Thoracic aorta (tissue), 2 donors: Measurements from ENCODE around the gene LYST. TPM values are rescaled to one million over a fixed set of nuclear protein-coding genes. Genes with fewer than 3 reads are reported as not detected.

ENCODE experiments used
- ATAC-seq: fragments of 150-250 bp; one replicate; pipeline ENCODE4 v1.8.0; 2017; ENCODE audit warnings: low read depth; ENCODE audit not compliant: insufficient number of reproducible peaks, low FRiP score
- DNase-seq: peaks from one replicate; pipeline ENCODE4 v3.0.0-alpha.2; 2020; ENCODE audit warnings: low spot score
- H3K27ac ChIP-seq, 2 donors: fragments of 200-600 bp; sonication (generic); 1 replicate in 1 of 2; 2 replicates in 1 of 2; pipeline ENCODE4 v1.5.1; 2016; ENCODE audit warnings: mild to moderate bottlenecking in 2 of 2, moderate library complexity in 2 of 2
- H3K27me3 ChIP-seq: fragments of 200-600 bp; sonication (generic); replicated peaks from 2 replicates; pipeline ENCODE4 v1.6.0; 2016; ENCODE audit warnings: mild to moderate bottlenecking; ENCODE audit not compliant: insufficient read depth
- H3K36me3 ChIP-seq: fragments of 200-600 bp; sonication (generic); one replicate; pipeline ENCODE4 v1.5.1; 2016
- H3K4me1 ChIP-seq, 2 donors: fragments of 200-600 bp; sonication (generic); 1 replicate in 1 of 2; 2 replicates in 1 of 2; pipeline versions ENCODE4 v1.5.1 to v1.6.0; 2016; ENCODE audit warnings: low read depth in 2 of 2, mild to moderate bottlenecking in 1 of 2; ENCODE audit not compliant: control insufficient read depth in 1 of 2
- H3K4me3 ChIP-seq: fragments of 200-600 bp; sonication (generic); 2 replicates; pipeline ENCODE4 v1.5.1; 2016; ENCODE audit warnings: mild to moderate bottlenecking
- H3K9me3 ChIP-seq: fragments of 200-600 bp; sonication (generic); 2 replicates; pipeline ENCODE4 v1.5.1; 2016
- total RNA-seq, 2 donors: library from RNA; depleted of rRNA; stranded (reverse); fragments of >200 nt; gene quantifications; one replicate each; pipeline versions ENCODE4 v1.1.0 to v1.2.3, GENCODE V29; 2016
- TF ChIP-seq, protein P1 (sequence below): fragments of 200-600 bp; sonication (generic); IDR thresholded peaks from one replicate; pipeline ENCODE4 v1.5.1; 2019; ENCODE audit warnings: antibody characterized with exemption

LYST gene
- total RNA-seq, 2 donors from 2014 or later: 32.5 to 32.8 TPM

DNA sequence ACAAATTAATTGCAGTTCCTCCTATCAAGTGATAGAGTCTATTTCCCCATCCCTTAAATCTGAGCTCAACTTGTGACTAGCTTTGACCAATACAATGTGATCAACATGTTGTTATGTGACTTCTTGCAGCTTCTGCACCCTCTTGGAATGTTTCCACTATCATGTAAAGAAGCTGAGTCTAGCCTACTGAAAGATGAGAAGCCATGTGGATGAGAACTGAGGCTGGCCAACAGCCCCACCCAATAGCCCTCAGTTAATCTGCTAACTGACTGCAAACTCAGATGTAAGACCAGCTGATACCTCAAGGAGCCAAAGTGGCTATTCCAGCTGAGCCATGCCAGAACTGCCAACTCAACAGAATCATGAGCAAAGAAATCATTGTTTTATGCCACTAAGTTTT lies 44.0 kb downstream of the LYST start:
- TF ChIP-seq, protein P1, sequence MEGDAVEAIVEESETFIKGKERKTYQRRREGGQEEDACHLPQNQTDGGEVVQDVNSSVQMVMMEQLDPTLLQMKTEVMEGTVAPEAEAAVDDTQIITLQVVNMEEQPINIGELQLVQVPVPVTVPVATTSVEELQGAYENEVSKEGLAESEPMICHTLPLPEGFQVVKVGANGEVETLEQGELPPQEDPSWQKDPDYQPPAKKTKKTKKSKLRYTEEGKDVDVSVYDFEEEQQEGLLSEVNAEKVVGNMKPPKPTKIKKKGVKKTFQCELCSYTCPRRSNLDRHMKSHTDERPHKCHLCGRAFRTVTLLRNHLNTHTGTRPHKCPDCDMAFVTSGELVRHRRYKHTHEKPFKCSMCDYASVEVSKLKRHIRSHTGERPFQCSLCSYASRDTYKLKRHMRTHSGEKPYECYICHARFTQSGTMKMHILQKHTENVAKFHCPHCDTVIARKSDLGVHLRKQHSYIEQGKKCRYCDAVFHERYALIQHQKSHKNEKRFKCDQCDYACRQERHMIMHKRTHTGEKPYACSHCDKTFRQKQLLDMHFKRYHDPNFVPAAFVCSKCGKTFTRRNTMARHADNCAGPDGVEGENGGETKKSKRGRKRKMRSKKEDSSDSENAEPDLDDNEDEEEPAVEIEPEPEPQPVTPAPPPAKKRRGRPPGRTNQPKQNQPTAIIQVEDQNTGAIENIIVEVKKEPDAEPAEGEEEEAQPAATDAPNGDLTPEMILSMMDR: no peak
- H3K4me3 ChIP-seq: no peak overlapping the region
- H3K27me3 ChIP-seq: no peaks in the 10 kb centered on the region
- DNase-seq (no peak), ATAC-seq (no peak)
- H3K36me3 ChIP-seq: peaks cover 4% of the 10 kb centered on the region
- no peaks in the 10 kb centered on the region for H3K4me1 ChIP-seq
- H3K27ac ChIP-seq: no peak overlapping the region
- H3K9me3 ChIP-seq: no peaks in the 10 kb centered on the region

DNA sequence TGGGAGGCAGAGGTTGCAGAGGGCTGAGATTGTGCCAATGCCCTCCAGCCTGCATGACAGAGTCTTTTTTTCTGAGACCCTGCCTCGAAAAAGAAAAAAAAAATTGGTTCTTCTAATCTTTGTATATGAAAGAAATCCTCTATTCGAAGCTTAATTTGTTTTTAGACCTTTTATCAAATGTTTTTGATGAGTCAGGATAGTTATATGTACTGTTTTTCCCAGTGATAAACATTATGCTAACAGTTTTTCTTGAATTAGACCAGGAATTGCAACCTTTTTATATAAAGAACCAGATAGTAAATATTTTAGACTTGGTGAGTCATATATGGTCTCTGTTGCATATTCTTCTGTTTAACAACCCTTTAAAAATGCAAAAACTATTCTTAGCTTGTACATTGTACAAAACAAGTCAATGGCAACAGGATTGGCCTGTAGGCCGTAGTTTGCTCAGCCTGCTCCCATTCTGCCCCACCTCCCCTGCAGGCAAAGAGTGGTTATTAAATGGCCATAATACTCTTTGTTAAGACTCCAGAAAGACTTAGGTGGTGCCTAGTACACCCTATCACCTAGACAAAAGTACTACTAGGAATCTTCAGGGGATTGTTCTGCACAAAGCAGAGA lies 45.2 kb downstream of the LYST start:
- no peak overlapping the region for H3K27ac ChIP-seq

DNA sequence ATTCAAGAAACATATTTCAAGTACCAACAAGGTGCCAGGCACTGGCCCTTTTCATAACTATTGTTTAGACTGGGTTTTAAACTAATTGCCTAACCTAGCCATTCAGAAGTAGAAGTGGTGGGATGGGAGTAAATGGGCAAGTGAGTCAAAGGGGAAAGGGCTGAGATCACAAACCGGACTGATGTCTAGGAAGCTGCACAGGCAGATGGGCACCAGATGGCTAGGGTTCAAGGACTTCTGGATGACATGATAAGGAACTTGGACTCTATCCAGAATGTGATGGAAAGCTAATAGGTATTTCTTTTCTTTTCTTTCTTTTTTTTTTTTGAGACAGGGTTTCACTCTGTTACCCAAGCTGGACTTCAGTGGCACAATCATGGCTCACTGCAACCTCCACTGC lies 46.6 kb downstream of the LYST start:
- no peak overlapping the region for H3K27ac ChIP-seq
- H3K9me3 ChIP-seq: no peaks in the 10 kb centered on the region
- no peaks in the 10 kb centered on the region for H3K27me3 ChIP-seq
- TF ChIP-seq, protein P1: no peak
- no peak for ATAC-seq
- H3K4me3 ChIP-seq: no peak overlapping the region
- H3K36me3 ChIP-seq: no peaks in the 10 kb centered on the region
- no peak for DNase-seq
- no peaks in the 10 kb centered on the region for H3K4me1 ChIP-seq

More for the DNA sequence above, 45.2 kb downstream of the LYST start:
- ATAC-seq: no peak
- peaks cover under 1% of the 10 kb centered on the region for H3K36me3 ChIP-seq
- no peaks in the 10 kb centered on the region for H3K4me1 ChIP-seq
- no peak overlapping the region for H3K4me3 ChIP-seq
- H3K9me3 ChIP-seq: no peaks in the 10 kb centered on the region
- H3K27me3 ChIP-seq: no peaks in the 10 kb centered on the region
- TF ChIP-seq, protein P1: no peak
- no peak for DNase-seq

DNA sequence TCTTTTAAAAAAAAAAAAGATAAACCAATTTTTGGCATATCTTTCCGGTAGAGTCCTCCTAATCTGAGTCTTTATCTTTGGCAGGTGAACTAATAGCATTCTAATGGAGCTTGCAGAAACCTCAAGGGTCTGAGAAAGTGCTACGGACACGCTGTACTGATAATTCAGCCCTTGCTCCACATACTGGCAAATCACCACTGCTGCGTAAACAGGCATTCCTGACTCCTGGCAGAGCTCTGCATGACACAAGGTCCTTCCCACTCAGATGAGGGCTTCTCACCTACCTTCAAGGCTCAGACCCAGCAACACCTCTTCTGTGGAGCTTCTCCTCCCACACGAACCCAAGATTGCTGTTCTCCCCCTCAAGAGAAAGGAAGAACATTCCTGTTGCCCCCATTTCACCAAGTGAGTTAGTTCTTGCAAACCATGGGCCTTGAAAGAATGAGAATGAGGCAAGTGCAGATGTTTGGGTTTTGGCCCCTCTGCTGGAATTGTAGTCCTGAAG lies 48.0 kb downstream of the LYST start:
- H3K27ac ChIP-seq: no peak overlapping the region
- H3K36me3 ChIP-seq: no peaks in the 10 kb centered on the region
- H3K9me3 ChIP-seq: no peaks in the 10 kb centered on the region
- TF ChIP-seq, protein P1: no peak
- H3K4me3 ChIP-seq: no peak overlapping the region
- no peaks in the 10 kb centered on the region for H3K27me3 ChIP-seq
- H3K4me1 ChIP-seq: no peaks in the 10 kb centered on the region
- ATAC-seq: no peak
- no peak for DNase-seq

DNA sequence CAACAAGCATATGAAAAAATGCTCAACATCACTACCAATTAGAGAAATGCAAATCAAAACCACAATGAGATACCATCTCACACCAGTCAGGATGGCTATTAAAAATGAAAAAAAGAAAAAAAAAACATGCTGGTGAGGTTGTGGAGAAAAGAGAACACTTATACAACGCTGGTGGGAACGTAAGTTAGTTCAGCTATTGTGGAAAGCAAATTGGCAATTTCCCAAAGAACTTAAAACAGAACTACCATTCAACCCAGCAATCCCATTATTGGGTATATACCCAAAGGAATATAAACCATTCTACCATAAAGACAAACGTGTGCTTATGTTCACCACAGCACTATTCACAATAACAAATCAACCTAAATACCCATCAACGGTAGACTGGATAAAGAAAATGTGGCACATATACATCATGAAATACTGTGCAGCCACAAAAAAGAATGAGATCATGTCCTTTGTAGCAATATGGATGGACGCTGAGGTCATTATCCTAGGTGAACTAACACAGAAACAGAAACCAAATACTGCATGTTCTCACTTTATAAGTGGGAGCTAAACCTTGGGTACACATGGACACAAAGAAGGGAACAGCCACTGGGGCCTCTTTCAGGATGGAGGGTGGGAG lies 49.5 kb downstream of the LYST start:
- no peaks in the 10 kb centered on the region for H3K27me3 ChIP-seq
- TF ChIP-seq, protein P1: no peak
- H3K9me3 ChIP-seq: no peaks in the 10 kb centered on the region
- H3K27ac ChIP-seq: no peak overlapping the region
- no peak for DNase-seq
- no peak for ATAC-seq
- no peaks in the 10 kb centered on the region for H3K36me3 ChIP-seq
- H3K4me3 ChIP-seq: no peak overlapping the region
- no peaks in the 10 kb centered on the region for H3K4me1 ChIP-seq
